OCI-LY3 (cell line): Measurements from ENCODE around the gene DMAC2L.
"Not testable (repeated sequence)": the region's sequence is repeated elsewhere in the genome, so short reads cannot be mapped to it uniquely, and the experiment has no call there.

Experiments used
- H2AFZ ChIP-seq: fragments of 200-600, 300-600 bp; shearing (Covaris generic); 2 replicates; pipeline ENCODE4 v1.6.0; 2014; ENCODE audit warnings: antibody characterized with exemption, low read depth, low read length
- H3K27ac ChIP-seq: fragments of 200-600, 300-600 bp; sonication (generic); 2 replicates; pipeline ENCODE4 v1.5.1; 2014; ENCODE audit warnings: mild to moderate bottlenecking, low read length, moderate library complexity, mixed read lengths
- H3K27me3 ChIP-seq: fragments of 200-600, 300-600 bp; sonication (generic); 2 replicates; pipeline ENCODE4 v1.6.1; 2014; ENCODE audit warnings: low read depth, low read length, mixed read lengths
- H3K36me3 ChIP-seq: fragments of 200-600, 300-600 bp; sonication (generic); replicated peaks from 2 replicates; pipeline ENCODE3; 2014; ENCODE audit warnings: low read depth, low read length, mixed read lengths
- H3K4me1 ChIP-seq: fragments of 300-600, 200-600 bp; sonication (generic); 2 replicates; pipeline ENCODE4 v1.6.1; 2014; ENCODE audit warnings: low read length, mixed read lengths
- H3K4me2 ChIP-seq: fragments of 200-600, 300-600 bp; sonication (generic); 2 replicates; pipeline ENCODE4 v1.6.1; 2014; ENCODE audit warnings: low read length, mixed read lengths
- H3K4me3 ChIP-seq: fragments of 300-600, 200-600 bp; sonication (generic); 2 replicates; pipeline ENCODE4 v1.5.1; 2014; ENCODE audit warnings: antibody characterized with exemption, mild to moderate bottlenecking, low read length, moderate library complexity
- H3K79me2 ChIP-seq: fragments of 300-600, 200-600 bp; shearing (Covaris generic); 2 replicates; pipeline ENCODE4 v1.6.1; 2014; ENCODE audit warnings: mild to moderate bottlenecking, low read length, mixed read lengths
- H3K9ac ChIP-seq: fragments of 300-600, 200-600 bp; shearing (Covaris generic); 2 replicates; pipeline ENCODE4 v1.6.0; 2014; ENCODE audit warnings: mild to moderate bottlenecking, low read length, moderate library complexity
- H3K9me3 ChIP-seq: fragments of 200-600, 300-600 bp; shearing (Covaris generic); 2 replicates; pipeline ENCODE4 v1.6.1; 2014; ENCODE audit warnings: low read length, mixed read lengths; ENCODE audit not compliant: insufficient read depth
- H4K20me1 ChIP-seq: fragments of 200-600, 300-600 bp; sonication (generic); 2 replicates; pipeline ENCODE4 v1.6.1; 2016; ENCODE audit warnings: low read length, mixed read lengths; ENCODE audit not compliant: insufficient read depth
- EZH2phosphoT487 ChIP-seq: fragments of 200-600 bp; shearing (Covaris generic); IDR thresholded peaks from 2 replicates; pipeline ENCODE4 v1.6.1; 2018; ENCODE audit warnings: antibody characterized with exemption, mixed run types, low read depth
- TF ChIP-seq, protein P1 (sequence below): fragments of 200-600, 300-600 bp; sonication (generic); IDR thresholded peaks from 2 replicates; pipeline ENCODE4 v1.5.1; 2014; ENCODE audit warnings: antibody characterized with exemption, low read length, low read depth

Gene DMAC2L

DNA sequence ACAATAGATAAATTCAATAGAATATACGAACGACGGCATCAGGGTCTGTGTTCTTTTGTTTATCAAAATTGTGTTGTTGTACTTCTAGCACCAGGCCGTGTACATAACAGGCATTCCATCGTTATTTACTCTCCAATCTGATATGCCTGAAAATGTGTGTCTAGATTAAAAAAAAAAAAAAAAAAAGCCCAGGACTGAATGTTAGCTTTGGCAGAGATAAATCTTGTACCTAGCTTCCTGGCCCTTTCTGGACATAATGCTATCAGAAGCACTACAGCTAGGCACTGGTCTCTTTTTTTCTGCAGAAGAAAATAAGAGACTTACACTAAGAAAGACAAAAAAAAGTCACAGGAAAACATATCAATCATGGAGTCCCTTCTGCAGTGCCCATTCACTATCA lies 47.5 kb downstream of the DMAC2L start:
- Histone ChIP-seq H3K27ac (no peak overlapping the region), H3K36me3 (no peaks in the 10 kb centered on the region), H3K4me2 (no peak overlapping the region), H3K27me3 (no peaks in the 10 kb centered on the region), H3K9ac (no peak overlapping the region), H3K79me2 (no peaks in the 10 kb centered on the region), H3K4me1 (peaks cover 17% of the 10 kb centered on the region), H2AFZ (no peak overlapping the region), H3K9me3 (no peaks in the 10 kb centered on the region), H3K4me3 (no peak overlapping the region), H4K20me1 (no peaks in the 10 kb centered on the region)
- TF ChIP-seq, protein P1, sequence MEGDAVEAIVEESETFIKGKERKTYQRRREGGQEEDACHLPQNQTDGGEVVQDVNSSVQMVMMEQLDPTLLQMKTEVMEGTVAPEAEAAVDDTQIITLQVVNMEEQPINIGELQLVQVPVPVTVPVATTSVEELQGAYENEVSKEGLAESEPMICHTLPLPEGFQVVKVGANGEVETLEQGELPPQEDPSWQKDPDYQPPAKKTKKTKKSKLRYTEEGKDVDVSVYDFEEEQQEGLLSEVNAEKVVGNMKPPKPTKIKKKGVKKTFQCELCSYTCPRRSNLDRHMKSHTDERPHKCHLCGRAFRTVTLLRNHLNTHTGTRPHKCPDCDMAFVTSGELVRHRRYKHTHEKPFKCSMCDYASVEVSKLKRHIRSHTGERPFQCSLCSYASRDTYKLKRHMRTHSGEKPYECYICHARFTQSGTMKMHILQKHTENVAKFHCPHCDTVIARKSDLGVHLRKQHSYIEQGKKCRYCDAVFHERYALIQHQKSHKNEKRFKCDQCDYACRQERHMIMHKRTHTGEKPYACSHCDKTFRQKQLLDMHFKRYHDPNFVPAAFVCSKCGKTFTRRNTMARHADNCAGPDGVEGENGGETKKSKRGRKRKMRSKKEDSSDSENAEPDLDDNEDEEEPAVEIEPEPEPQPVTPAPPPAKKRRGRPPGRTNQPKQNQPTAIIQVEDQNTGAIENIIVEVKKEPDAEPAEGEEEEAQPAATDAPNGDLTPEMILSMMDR = no peak
- no peak for TF ChIP-seq EZH2phosphoT487

DNA sequence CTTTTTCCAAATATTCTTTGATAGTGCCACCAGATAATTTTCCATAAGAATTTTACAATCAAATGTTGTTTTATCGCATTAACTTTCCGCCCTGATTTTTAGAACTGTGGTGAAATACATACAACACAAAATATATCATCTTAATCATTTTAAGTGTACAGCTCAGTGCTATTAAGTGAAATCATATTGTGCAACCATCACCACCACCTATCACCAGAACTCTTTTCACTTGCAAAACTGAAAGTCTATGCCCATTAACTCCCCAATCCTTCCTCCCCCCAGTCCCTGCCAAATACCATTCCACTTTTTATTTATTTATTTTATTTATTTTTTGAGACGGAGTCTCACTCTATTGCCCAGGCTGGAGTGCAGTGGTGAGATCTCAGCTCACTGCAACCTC lies 48.0 kb downstream of the DMAC2L start:
- H3K9ac ChIP-seq = no peak overlapping the region
- no peak overlapping the region for H3K4me2 ChIP-seq
- H3K9me3 ChIP-seq = no peaks in the 10 kb centered on the region
- no peak overlapping the region for H3K4me3 ChIP-seq
- H3K4me1 ChIP-seq = peaks cover 21% of the 10 kb centered on the region
- TF ChIP-seq, protein P1 = no peak
- TF ChIP-seq EZH2phosphoT487 = no peak
- H3K27ac ChIP-seq = no peak overlapping the region
- H3K27me3 ChIP-seq = no peaks in the 10 kb centered on the region
- H3K36me3 ChIP-seq = no peaks in the 10 kb centered on the region
- H2AFZ ChIP-seq = no peak overlapping the region
- H4K20me1 ChIP-seq = no peaks in the 10 kb centered on the region
- H3K79me2 ChIP-seq = no peaks in the 10 kb centered on the region

DNA sequence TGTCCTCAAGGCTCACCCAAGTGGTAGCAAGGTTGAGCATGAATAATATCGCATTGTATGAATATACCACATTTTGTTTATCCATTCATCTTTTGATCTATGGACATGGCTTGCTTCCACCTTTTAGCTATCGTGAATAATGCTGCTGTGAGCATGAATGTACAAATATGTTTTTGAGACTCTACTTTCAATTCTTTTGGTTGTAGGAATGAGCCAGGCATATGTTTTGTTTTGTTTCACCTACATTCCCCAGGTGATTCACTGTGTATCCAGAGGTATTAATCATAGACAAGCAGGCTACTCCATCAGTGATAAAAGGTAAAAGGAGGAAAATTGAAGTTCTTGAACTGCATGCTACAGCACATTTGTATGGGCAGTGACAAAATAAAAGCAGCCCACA lies 48.7 kb downstream of the DMAC2L start:
- H3K4me1 ChIP-seq = peaks cover 22% of the 10 kb centered on the region
- no peak overlapping the region for H3K9ac ChIP-seq
- H3K79me2 ChIP-seq = no peaks in the 10 kb centered on the region
- TF ChIP-seq EZH2phosphoT487 = no peak
- TF ChIP-seq, protein P1 = no peak
- H3K27ac ChIP-seq = no peak overlapping the region
- H3K4me3 ChIP-seq = no peak overlapping the region
- no peaks in the 10 kb centered on the region for H3K36me3 ChIP-seq
- no peaks in the 10 kb centered on the region for H4K20me1 ChIP-seq
- H3K9me3 ChIP-seq = no peaks in the 10 kb centered on the region
- H3K27me3 ChIP-seq = no peaks in the 10 kb centered on the region
- no peak overlapping the region for H3K4me2 ChIP-seq
- no peak overlapping the region for H2AFZ ChIP-seq

DNA sequence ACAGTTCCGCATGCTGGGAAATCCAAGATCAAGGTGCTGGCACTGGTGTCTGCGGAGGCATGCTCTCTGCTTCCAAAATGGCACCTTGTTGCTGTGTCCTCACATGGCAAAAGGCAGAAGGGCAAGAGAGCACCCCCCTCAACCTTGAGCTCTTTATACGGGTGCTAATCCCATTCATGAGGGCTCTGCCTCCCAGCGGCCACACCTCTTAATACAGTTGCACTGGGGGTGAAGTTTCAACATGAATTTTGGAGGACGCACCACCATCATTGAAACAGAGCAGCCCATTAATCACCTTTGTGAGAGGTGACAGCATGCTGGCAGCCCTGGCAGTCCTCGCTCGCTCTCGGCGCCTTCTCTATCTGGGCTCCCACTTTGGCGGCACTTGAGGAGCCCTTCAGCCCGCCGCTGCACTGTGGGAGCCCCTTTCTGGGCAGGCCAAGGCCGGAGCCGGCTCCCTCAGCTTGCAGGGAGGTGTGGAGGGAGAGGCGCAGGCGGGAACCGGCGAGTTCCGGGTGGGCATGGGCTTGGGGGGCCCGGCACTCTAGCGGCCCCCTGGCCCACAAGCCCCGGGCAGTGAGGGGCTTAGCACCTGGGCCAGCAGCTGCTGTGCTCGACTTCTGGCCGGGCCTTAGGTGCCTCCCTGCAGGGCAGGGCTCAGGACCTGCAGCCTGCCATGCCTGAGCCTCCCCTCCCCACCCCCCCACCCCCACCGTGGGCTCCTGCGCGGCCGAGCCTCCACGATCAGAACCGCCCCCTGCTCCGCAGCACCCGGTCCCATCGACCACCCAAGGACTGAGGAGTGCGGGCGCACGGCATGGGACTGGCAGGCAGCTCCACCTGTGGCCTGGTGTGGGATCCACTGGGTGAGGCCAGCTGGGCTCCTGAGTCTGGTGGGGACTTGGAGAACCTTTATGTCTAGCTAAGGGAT lies 49.6 kb downstream of the DMAC2L start:
- not testable (repeated sequence) for H3K27me3 ChIP-seq, H3K36me3 ChIP-seq, H3K27ac ChIP-seq, H4K20me1 ChIP-seq, H3K4me2 ChIP-seq, H3K9me3 ChIP-seq, H2AFZ ChIP-seq, H3K9ac ChIP-seq, H3K79me2 ChIP-seq, H3K4me3 ChIP-seq
- peaks cover 22% of the 10 kb centered on the region for H3K4me1 ChIP-seq
